H1 (cell line): ENCODE data around the gene AKAP7. TPM values are rescaled to one million over a fixed set of nuclear protein-coding genes. Genes with fewer than 3 reads are reported as not detected.

Experiments
- CHD1 ChIP-seq: IDR thresholded peaks from 2 replicates; pipeline ENCODE4 v1.6.1; 2012; ENCODE audit warnings: low read depth, low read length, improper control_type of control experiment
- POLR2A ChIP-seq, 2 experiments: IDR thresholded peaks; 1 replicate in 1 of 2; 2 replicates in 1 of 2; pipeline ENCODE4 v1.6.1; 2011; ENCODE audit warnings: low read depth in 2 of 2, low read length in 2 of 2, mild to moderate bottlenecking in 2 of 2; ENCODE audit errors: control extremely low read depth in 1 of 2
- RAD21 ChIP-seq, 2 experiments: IDR thresholded peaks in 1 of 2; conservative IDR thresholded peaks in 1 of 2; 2 replicates each; pipeline ENCODE4 v1.6.1; 2011; ENCODE audit warnings: low read depth in 2 of 2, low read length in 2 of 2, improper control_type of control experiment in 1 of 2, inconsistent platforms in 1 of 2, mild to moderate bottlenecking in 1 of 2, moderate library complexity in 1 of 2
- SP2 ChIP-seq: IDR thresholded peaks from 2 replicates; pipeline ENCODE4 v1.6.1; 2012; ENCODE audit warnings: mild to moderate bottlenecking, low read length, inconsistent platforms
- TEAD4 ChIP-seq: IDR thresholded peaks from 2 replicates; pipeline ENCODE4 v1.6.1; 2012; ENCODE audit warnings: low read depth, low read length, inconsistent platforms, mixed read lengths
- polyA plus RNA-seq, 7 experiments: library from polyadenylated mRNA; depleted of rRNA in 3 of 7; stranded (reverse) in 5 of 7; unstranded in 2 of 7; fragments of >200 nt in 5 of 7; fragments of 200-250 nt in 2 of 7; gene quantifications; 1 replicate in 5 of 7; 2 replicates in 1 of 7; 4 replicates in 1 of 7; pipeline versions ENCODE4 v1.2.1 to v1.2.3, GENCODE V29; 2011 to 2013; ENCODE audit warnings: missing spikeins in 2 of 7, mixed read lengths in 2 of 7
- total RNA-seq: library from RNA; stranded (reverse); fragmentation: NEBNext Ultra II Directional; extraction: Animal tissue kit (Norgen Biotek cat#: 25700); gene quantifications from 2 replicates; pipeline ENCODE4 v1.2.1, GENCODE V29; 2021

The AKAP7 gene
- total and polyA plus RNA-seq, 2 of the 8 experiments (the other 6 are each of a cell fraction or from before 2014, with no cell fraction given): 4.7 to 16.9 TPM

DNA sequence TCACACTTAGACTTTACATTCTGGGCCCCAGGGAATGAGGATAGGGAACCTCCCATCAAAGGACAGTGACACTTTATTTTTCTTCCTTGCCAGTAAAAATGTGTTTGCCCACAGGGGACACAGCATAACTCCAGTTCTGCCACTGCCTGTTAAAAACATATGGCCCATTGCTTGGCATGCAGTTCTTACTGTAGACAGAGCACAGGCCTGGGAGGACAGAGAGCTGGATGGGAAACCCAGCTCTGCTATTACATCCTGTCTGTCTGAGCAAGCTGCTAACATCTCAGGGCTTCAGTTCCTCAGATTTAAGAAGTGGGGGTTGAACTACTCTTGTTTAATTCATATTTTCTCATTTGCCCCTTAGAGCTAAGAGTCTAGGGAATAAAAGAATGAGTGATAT, 120.2 kb downstream of the AKAP7 start (continued):
- TF ChIP-seq SP2: no peak
- no peak for TF ChIP-seq TEAD4
- no peak for TF ChIP-seq POLR2A (IDR thresholded peaks at IDR 0.05; ENCODE audit: control extremely low read depth in 1 of 2, low read depth in 2 of 2, low read length in 2 of 2)
- TF ChIP-seq RAD21 (IDR thresholded peaks at IDR 0.05 in 1 of 2, conservative IDR thresholded peaks at IDR 0.05 in 1 of 2; ENCODE audit: low read depth in 2 of 2, low read length in 2 of 2): no peak
- no peak for TF ChIP-seq CHD1
